DND-41 (cell line): Measurements from ENCODE around the gene TTC16.

Source experiments
- ATAC-seq: fragments of 200-7000 bp; cut with Tn5 transposase; 3 replicates; pipeline ENCODE4 v1.9.1; 2021; ENCODE audit warnings: low read depth; ENCODE audit not compliant: insufficient read depth
- DNase-seq: peaks from one replicate; pipeline ENCODE4 v3.0.0-alpha.2; 2020
- H2AFZ ChIP-seq: 2 replicates; pipeline ENCODE4 v1.6.0; 2012; ENCODE audit warnings: low read depth, low read length
- H3K27ac ChIP-seq: 2 replicates; pipeline ENCODE4 v1.5.1; 2012; ENCODE audit warnings: low read length, inconsistent platforms
- H3K27me3 ChIP-seq: fragments of 200-600 bp; sonication (generic); 2 replicates; pipeline ENCODE4 v1.6.0; 2012; ENCODE audit warnings: low read length, mild to moderate bottlenecking, inconsistent platforms; ENCODE audit not compliant: insufficient read depth, poor library complexity
- H3K36me3 ChIP-seq: 2 replicates; pipeline ENCODE4 v1.5.1; 2012; ENCODE audit warnings: low read length, inconsistent platforms; ENCODE audit not compliant: insufficient read depth
- H3K4me1 ChIP-seq: 2 replicates; pipeline ENCODE4 v1.5.1; 2012; ENCODE audit warnings: mild to moderate bottlenecking, low read length; ENCODE audit not compliant: insufficient read depth
- H3K4me2 ChIP-seq: 2 replicates; pipeline ENCODE4 v1.6.0; 2012; ENCODE audit warnings: mild to moderate bottlenecking, moderate library complexity, low read length, inconsistent platforms; ENCODE audit not compliant: insufficient read depth
- H3K4me3 ChIP-seq, 2 experiments: fragments of 200-600 bp in 1 of 2; shearing (Covaris generic) in 1 of 2; 2 replicates each; pipeline ENCODE4 v1.5.1; 2012 to 2016; ENCODE audit warnings: inconsistent platforms in 2 of 2, low read length in 2 of 2, mild to moderate bottlenecking in 2 of 2, low read depth in 1 of 2, moderate library complexity in 1 of 2
- H3K79me2 ChIP-seq: 2 replicates; pipeline ENCODE4 v1.6.0; 2012; ENCODE audit warnings: low read length, inconsistent platforms; ENCODE audit not compliant: insufficient read depth
- H3K9ac ChIP-seq: 2 replicates; pipeline ENCODE4 v1.6.0; 2012; ENCODE audit warnings: low read depth, mild to moderate bottlenecking, inconsistent platforms, low read length, moderate library complexity
- H3K9me3 ChIP-seq: 2 replicates; pipeline ENCODE4 v1.5.1; 2012; ENCODE audit warnings: low read length, moderate library complexity, mild to moderate bottlenecking, inconsistent platforms; ENCODE audit not compliant: insufficient read depth, severe bottlenecking
- H4K20me1 ChIP-seq: 2 replicates; pipeline ENCODE4 v1.6.0; 2012; ENCODE audit warnings: low read length; ENCODE audit not compliant: insufficient read depth
- EZH2 ChIP-seq: IDR thresholded peaks from 3 replicates; pipeline ENCODE4 v1.6.1; 2012; ENCODE audit warnings: borderline replicate concordance, low read depth, mild to moderate bottlenecking, moderate library complexity, low read length, inconsistent platforms; ENCODE audit not compliant: severe bottlenecking
- TF ChIP-seq, protein P1 (sequence below): IDR thresholded peaks from 2 replicates; pipeline ENCODE4 v1.5.1; 2012; ENCODE audit warnings: borderline replicate concordance, low read length, moderate library complexity, mild to moderate bottlenecking; ENCODE audit not compliant: poor library complexity, severe bottlenecking; ENCODE audit errors: extremely low read depth

TTC16 gene

GRCh38 chr9:127741831-127742434, 26.1 kb downstream of the TTC16 start:
- Histone ChIP-seq H2AFZ (no peak overlapping the region), H3K9me3 (no peaks in the 10 kb centered on the region), H3K4me2 (no peak overlapping the region), H3K27ac (no peak overlapping the region), H3K4me3 (no peak overlapping the region), H3K27me3 (no peaks in the 10 kb centered on the region), H4K20me1 (no peaks in the 10 kb centered on the region), H3K36me3 (no peaks in the 10 kb centered on the region), H3K4me1 (no peaks in the 10 kb centered on the region), H3K79me2 (no peaks in the 10 kb centered on the region), H3K9ac (no peak overlapping the region)
- TF ChIP-seq, protein P1, sequence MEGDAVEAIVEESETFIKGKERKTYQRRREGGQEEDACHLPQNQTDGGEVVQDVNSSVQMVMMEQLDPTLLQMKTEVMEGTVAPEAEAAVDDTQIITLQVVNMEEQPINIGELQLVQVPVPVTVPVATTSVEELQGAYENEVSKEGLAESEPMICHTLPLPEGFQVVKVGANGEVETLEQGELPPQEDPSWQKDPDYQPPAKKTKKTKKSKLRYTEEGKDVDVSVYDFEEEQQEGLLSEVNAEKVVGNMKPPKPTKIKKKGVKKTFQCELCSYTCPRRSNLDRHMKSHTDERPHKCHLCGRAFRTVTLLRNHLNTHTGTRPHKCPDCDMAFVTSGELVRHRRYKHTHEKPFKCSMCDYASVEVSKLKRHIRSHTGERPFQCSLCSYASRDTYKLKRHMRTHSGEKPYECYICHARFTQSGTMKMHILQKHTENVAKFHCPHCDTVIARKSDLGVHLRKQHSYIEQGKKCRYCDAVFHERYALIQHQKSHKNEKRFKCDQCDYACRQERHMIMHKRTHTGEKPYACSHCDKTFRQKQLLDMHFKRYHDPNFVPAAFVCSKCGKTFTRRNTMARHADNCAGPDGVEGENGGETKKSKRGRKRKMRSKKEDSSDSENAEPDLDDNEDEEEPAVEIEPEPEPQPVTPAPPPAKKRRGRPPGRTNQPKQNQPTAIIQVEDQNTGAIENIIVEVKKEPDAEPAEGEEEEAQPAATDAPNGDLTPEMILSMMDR = no peak
- no peak for TF ChIP-seq EZH2
- DNase-seq = no peak
- no peak for ATAC-seq

- Histone ChIP-seq H3K79me2 (no peaks in the 10 kb centered on the region), H3K9me3 (no peaks in the 10 kb centered on the region), H3K4me3 (no peak overlapping the region), H3K27ac (no peak overlapping the region), H3K36me3 (no peaks in the 10 kb centered on the region), H3K27me3 (no peaks in the 10 kb centered on the region), H2AFZ (no peak overlapping the region), H3K4me1 (no peaks in the 10 kb centered on the region), H3K4me2 (no peak overlapping the region), H3K9ac (no peak overlapping the region), H4K20me1 (no peaks in the 10 kb centered on the region)
- DNase-seq (no peak), ATAC-seq (no peak)
- TF ChIP-seq, protein P1 = no peak
- no peak for TF ChIP-seq EZH2
These were observed 26.7 kb downstream of the TTC16 start for GRCh38 chr9:127742435-127743088.

DNA sequence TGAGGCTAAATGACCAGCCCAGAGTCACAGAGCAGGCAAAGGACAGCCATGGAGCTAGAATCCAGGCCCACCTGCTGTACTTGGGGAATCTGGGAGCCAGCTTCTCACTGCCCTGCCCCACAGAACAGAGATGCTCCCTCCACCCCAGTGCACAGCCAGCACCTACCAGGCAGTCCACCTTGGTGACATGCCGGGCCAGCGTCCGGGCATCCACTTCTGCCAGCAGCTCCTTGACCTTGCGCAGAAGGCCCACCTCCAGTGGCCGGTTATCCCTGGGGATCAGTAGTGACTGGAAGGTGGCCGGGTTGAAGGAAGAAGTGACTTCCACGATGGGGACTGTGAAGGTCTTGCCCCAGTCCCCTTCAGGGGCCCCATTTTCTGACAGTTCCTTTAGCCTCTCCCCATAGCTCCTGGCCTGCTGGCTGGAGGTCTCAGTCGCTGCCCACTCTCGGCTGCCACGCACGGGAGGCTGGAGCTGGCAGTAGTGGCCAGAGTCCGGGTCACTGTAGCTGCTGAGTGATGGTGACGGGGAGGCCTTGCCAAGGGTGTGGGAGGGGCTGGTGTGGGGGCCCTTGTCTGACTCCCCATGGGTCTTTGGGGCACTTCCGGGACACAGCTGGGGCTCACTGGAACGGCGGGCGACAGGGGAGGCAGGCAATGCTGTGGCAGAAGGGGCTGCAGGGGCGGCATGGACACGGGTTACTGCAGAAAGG, 28.7 kb downstream of the TTC16 start:
- no peaks in the 10 kb centered on the region for H3K4me1 ChIP-seq
- DNase-seq = no peak
- no peaks in the 10 kb centered on the region for H3K36me3 ChIP-seq
- no peak for ATAC-seq
- H2AFZ ChIP-seq = no peak overlapping the region
- H3K79me2 ChIP-seq = no peaks in the 10 kb centered on the region
- H3K9ac ChIP-seq = no peak overlapping the region
- no peaks in the 10 kb centered on the region for H3K9me3 ChIP-seq
- no peak overlapping the region for H3K27ac ChIP-seq
- no peaks in the 10 kb centered on the region for H4K20me1 ChIP-seq
- TF ChIP-seq EZH2 = no peak
- TF ChIP-seq, protein P1 = no peak
- no peaks in the 10 kb centered on the region for H3K27me3 ChIP-seq
- no peak overlapping the region for H3K4me3 ChIP-seq
- no peak overlapping the region for H3K4me2 ChIP-seq
